ENCODE results near the gene ERC1. TPM values are rescaled to one million over a fixed set of nuclear protein-coding genes. Genes with fewer than 3 reads are reported as not detected.

ERC1 gene
- total RNA-seq, 1 donor from 2014 or later, result 56.5 TPM

- TF ChIP-seq POLR2A (IDR thresholded peaks at IDR 0.05) (no peak), POLR2AphosphoS5 (IDR thresholded peaks at IDR 0.05; ENCODE audit: insufficient read depth in 1 of 2, low read depth in 1 of 2) (no peak), CTCF (IDR thresholded peaks at IDR 0.05) (no peak)
- Histone ChIP-seq H3K9me3 (no peaks in the 10 kb centered on the region), H3K4me1 (no peaks in the 10 kb centered on the region), H3K4me3 (no peak overlapping the region), H3K27me3 (no peaks in the 10 kb centered on the region), H3K27ac (no peak overlapping the region), H3K36me3 (no peaks in the 10 kb centered on the region)
- no peak for DNase-seq (ENCODE audit: extremely low spot score in 2 of 2)
- intact Hi-C loops (cut with DNase I), result no loop called here
Measured at GRCh38 chr12:1343422-1343821, 352.4 kb downstream of the ERC1 start.

GRCh38 chr12:1344245-1344644, 353.2 kb downstream of the ERC1 start:
- intact Hi-C loops (cut with DNase I), result no loop called here
- no peak overlapping the region for H3K27ac ChIP-seq

GRCh38 chr12:1346126-1346525, 355.1 kb downstream of the ERC1 start:
- TF ChIP-seq CTCF (IDR thresholded peaks at IDR 0.05) (no peak), POLR2A (IDR thresholded peaks at IDR 0.05) (no peak), POLR2AphosphoS5 (IDR thresholded peaks at IDR 0.05; ENCODE audit: insufficient read depth in 1 of 2, low read depth in 1 of 2) (no peak)
- no peak overlapping the region for H3K27ac ChIP-seq
- H3K9me3 ChIP-seq, result no peaks in the 10 kb centered on the region
- no peaks in the 10 kb centered on the region for H3K27me3 ChIP-seq
- H3K36me3 ChIP-seq, result no peaks in the 10 kb centered on the region
- DNase-seq (ENCODE audit: extremely low spot score in 2 of 2), result no peak
- no peaks in the 10 kb centered on the region for H3K4me1 ChIP-seq
- intact Hi-C loops (cut with DNase I), result no loop called here
- H3K4me3 ChIP-seq, result no peak overlapping the region

More at GRCh38 chr12:1344245-1344644, 353.2 kb downstream of the ERC1 start:
- no peak for DNase-seq (ENCODE audit: extremely low spot score in 2 of 2)
- Histone ChIP-seq H3K27me3 (no peaks in the 10 kb centered on the region), H3K36me3 (no peaks in the 10 kb centered on the region), H3K9me3 (no peaks in the 10 kb centered on the region), H3K4me1 (no peaks in the 10 kb centered on the region), H3K4me3 (no peak overlapping the region)
- TF ChIP-seq POLR2AphosphoS5 (IDR thresholded peaks at IDR 0.05; ENCODE audit: insufficient read depth in 1 of 2, low read depth in 1 of 2) (no peak), POLR2A (IDR thresholded peaks at IDR 0.05) (no peak), CTCF (IDR thresholded peaks at IDR 0.05) (no peak)

- no peaks in the 10 kb centered on the region for H3K36me3 ChIP-seq
- no peak for TF ChIP-seq POLR2AphosphoS5 (IDR thresholded peaks at IDR 0.05; ENCODE audit: insufficient read depth in 1 of 2, low read depth in 1 of 2)
- no peak for TF ChIP-seq CTCF (IDR thresholded peaks at IDR 0.05)
- no peak for TF ChIP-seq POLR2A (IDR thresholded peaks at IDR 0.05)
- no peaks in the 10 kb centered on the region for H3K27me3 ChIP-seq
- no peaks in the 10 kb centered on the region for H3K4me1 ChIP-seq
- H3K27ac ChIP-seq, result no peak overlapping the region
- intact Hi-C loops (cut with DNase I), result no loop called here
- no peak for DNase-seq (ENCODE audit: extremely low spot score in 2 of 2)
- H3K9me3 ChIP-seq, result no peaks in the 10 kb centered on the region
- no peak overlapping the region for H3K4me3 ChIP-seq
Measured at GRCh38 chr12:1347294-1347693, 356.3 kb downstream of the ERC1 start.

- intact Hi-C loops (cut with DNase I), result no loop called here
- Histone ChIP-seq H3K4me3 (no peak overlapping the region), H3K36me3 (no peaks in the 10 kb centered on the region), H3K4me1 (no peaks in the 10 kb centered on the region), H3K27me3 (no peaks in the 10 kb centered on the region), H3K27ac (no peak overlapping the region), H3K9me3 (no peaks in the 10 kb centered on the region)
- DNase-seq (ENCODE audit: extremely low spot score in 2 of 2), result no peak
- TF ChIP-seq CTCF (IDR thresholded peaks at IDR 0.05) (no peak), POLR2AphosphoS5 (IDR thresholded peaks at IDR 0.05; ENCODE audit: insufficient read depth in 1 of 2, low read depth in 1 of 2) (no peak), POLR2A (IDR thresholded peaks at IDR 0.05) (no peak)
Measured at GRCh38 chr12:1348606-1349005, 357.6 kb downstream of the ERC1 start.

All from vagina (tissue), 2 donors.